GM12878 (cell line): ENCODE results near the gene ANKIB1. TPM values are rescaled to one million over a fixed set of nuclear protein-coding genes. Genes with fewer than 3 reads are reported as not detected.
"Not testable (repeated sequence)": the region's sequence is repeated elsewhere in the genome, so short reads cannot be mapped to it uniquely, and the experiment has no call there.

Experiments used
- ATAC-seq: fragments of 200-7000 bp; cut with Tn5 transposase; 3 replicates; pipeline ENCODE4 v1.9.1; 2020; ENCODE audit warnings: mild to moderate bottlenecking, moderate library complexity
- BruUV-seq: library from RNA; stranded (reverse); fragments of 400-500 nt; replicated peaks from 2 replicates; lab custom pipeline; 2021; lab: Mats Ljungman, UMichigan
- CTCF ChIA-PET: fragments of 300-600 bp; sonication (Branson Sonifier 250); formaldehyde crosslinking; extraction: SDS; loops from one replicate; lab custom pipeline; 2021; ENCODE audit warnings: inconsistent platforms; lab: Yijun Ruan, JAX
- POLR2A ChIA-PET: fragments of 350-600 bp; formaldehyde crosslinking; extraction: SDS; loops from one replicate; lab custom pipeline; 2021; ENCODE audit warnings: inconsistent platforms; lab: Charles Lee
- RAD21 ChIA-PET: fragments of 300-600 bp; sonication (Branson Sonifier 250); formaldehyde crosslinking; loops from one replicate; lab custom pipeline; 2023; ENCODE audit warnings: antibody characterized with exemption; ENCODE audit not compliant: unreplicated experiment; lab: Charles Lee
- SMC1A ChIA-PET: fragments of 300-600 bp; sonication (Branson Sonifier 250); formaldehyde crosslinking; loops from one replicate; lab custom pipeline; 2023; ENCODE audit not compliant: unreplicated experiment, uncharacterized antibody; lab: Charles Lee
- DNase-seq: peaks from one replicate; pipeline ENCODE4 v3.0.0-alpha.2; 2011; ENCODE audit warnings: low read depth, low spot score
- FAIRE-seq: peaks from 3 replicates; lab custom pipeline; 2011; peaks lifted over from hg19 to GRCh38; lab: Jason Lieb, UNC
- H2AFZ ChIP-seq: 2 replicates; pipeline ENCODE4 v1.6.0; 2011; ENCODE audit warnings: low read depth, low read length, control low read depth; ENCODE audit not compliant: control insufficient read depth
- H3K27ac ChIP-seq: 2 replicates; pipeline ENCODE4 v1.5.1; 2011; ENCODE audit warnings: control low read depth; ENCODE audit not compliant: control insufficient read depth, insufficient read depth
- H3K27me3 ChIP-seq, 2 experiments: replicated peaks in 1 of 2; 2 replicates each; pipeline versions ENCODE4 v1.6.0 to v1.6.1; 2011; ENCODE audit warnings: low read length in 1 of 2; ENCODE audit not compliant: control insufficient read depth in 2 of 2, insufficient read depth in 2 of 2
- H3K36me3 ChIP-seq, 2 experiments: 2 replicates each; pipeline ENCODE4 v1.5.1; 2011; ENCODE audit warnings: low read length in 1 of 2; ENCODE audit not compliant: control insufficient read depth in 2 of 2, insufficient read depth in 2 of 2
- H3K4me1 ChIP-seq: 2 replicates; pipeline ENCODE4 v1.6.1; 2011; ENCODE audit warnings: mild to moderate bottlenecking, low read length, moderate library complexity, mixed read lengths; ENCODE audit not compliant: control insufficient read depth, insufficient read depth
- H3K4me2 ChIP-seq: 2 replicates; pipeline ENCODE4 v1.6.0; 2011; ENCODE audit warnings: control low read depth; ENCODE audit not compliant: control insufficient read depth, insufficient read depth
- H3K4me3 ChIP-seq: fragments of 200-600 bp; sonication (generic); 2 replicates; pipeline ENCODE4 v1.5.1; 2016
- H3K79me2 ChIP-seq: 2 replicates; pipeline ENCODE4 v1.6.0; 2011; ENCODE audit warnings: low read length; ENCODE audit not compliant: control insufficient read depth, insufficient read depth
- H3K9ac ChIP-seq: 2 replicates; pipeline ENCODE4 v1.8.0; 2011; ENCODE audit warnings: low read length, control low read depth, mixed read lengths; ENCODE audit not compliant: control insufficient read depth, insufficient read depth
- H3K9me3 ChIP-seq: replicated peaks from 3 replicates; pipeline ENCODE4 v1.5.1; 2011; ENCODE audit warnings: mild to moderate bottlenecking, low read length; ENCODE audit not compliant: control insufficient read depth, insufficient read depth
- H4K20me1 ChIP-seq: 2 replicates; pipeline ENCODE4 v1.6.0; 2011; ENCODE audit not compliant: control insufficient read depth, insufficient read depth
- BACH1 ChIP-seq: fragments of 450-650 bp; IDR thresholded peaks from 2 replicates; pipeline ENCODE4 v1.6.1; 2017; ENCODE audit warnings: mild to moderate bottlenecking, borderline replicate concordance
- CBFB ChIP-seq: IDR thresholded peaks from 2 replicates; pipeline ENCODE4 v1.6.1; 2016; ENCODE audit warnings: antibody characterized with exemption, low read depth
- E2F8 ChIP-seq: fragments of 450-650 bp; IDR thresholded peaks from 2 replicates; pipeline ENCODE4 v1.6.1; 2018; ENCODE audit warnings: mild to moderate bottlenecking, low read depth, moderate library complexity; ENCODE audit not compliant: partially characterized antibody
- HDAC2 ChIP-seq: fragments of 200-600 bp; sonication (generic); IDR thresholded peaks from 2 replicates; pipeline ENCODE4 v1.6.1; 2017
- HDAC6 ChIP-seq: fragments of 200-600 bp; sonication (generic); IDR thresholded peaks from one replicate; pipeline ENCODE4 v1.8.0; 2017; ENCODE audit warnings: antibody characterized with exemption; ENCODE audit not compliant: unreplicated experiment
- MLLT1 ChIP-seq: fragments of 450-650 bp; IDR thresholded peaks from 2 replicates; pipeline ENCODE4 v1.6.1; 2016; ENCODE audit warnings: mild to moderate bottlenecking
- POLR2AphosphoS5 ChIP-seq: IDR thresholded peaks from 2 replicates; pipeline ENCODE4 v1.6.1; 2011; ENCODE audit warnings: mild to moderate bottlenecking, low read length, inconsistent platforms
- RB1 ChIP-seq: fragments of 450-650 bp; formaldehyde crosslinking; IDR thresholded peaks from 2 replicates; pipeline ENCODE4 v1.6.1; 2017; ENCODE audit warnings: mild to moderate bottlenecking, borderline replicate concordance
- SRF ChIP-seq, 2 experiments: IDR thresholded peaks; 2 replicates each; pipeline ENCODE4 v1.6.1; 2011; ENCODE audit warnings: low read depth in 2 of 2, low read length in 2 of 2, mild to moderate bottlenecking in 1 of 2, moderate library complexity in 1 of 2
- TCF3 ChIP-seq: IDR thresholded peaks from 2 replicates; pipeline ENCODE4 v1.6.1; 2012; ENCODE audit warnings: low read depth, mild to moderate bottlenecking, low read length, borderline replicate concordance; ENCODE audit not compliant: insufficient read depth
- WGBS: methylation state at CpG from one replicate; pipeline ENCODE4 v1.1.6; 2016; ENCODE audit warnings: low lambda C conversion rate; ENCODE audit not compliant: insufficient replicate concordance, insufficient coverage; ENCODE audit errors: missing lambda C conversion rate; 5-methylcytosine and 5-hydroxymethylcytosine counted together
- in situ Hi-C: fragments of 300-500 bp; cut with MboI; formaldehyde crosslinking; loops from 9 replicates; pipeline ENCODE4 v1.14.3; 2018; ENCODE audit warnings: mixed read lengths
- intact Hi-C: fragments of 100-400 bp; cut with micrococcal nuclease; formaldehyde crosslinking; loops from one replicate; pipeline ENCODE4 v1.14.2; 2022; ENCODE audit not compliant: unreplicated experiment
- polyA plus RNA-seq, 11 experiments: library from polyadenylated mRNA; depleted of rRNA in 4 of 11; unstranded in 6 of 11; stranded (reverse) in 5 of 11; fragments of >200 nt; fragmentation: Nextera tagmentation in 4 of 11; fragmentation: Illumina TruSeq in 1 of 11; extraction: Ambion mirVana in 4 of 11; extraction: Trizol in 1 of 11; gene quantifications; 1 replicate in 1 of 11; 2 replicates in 10 of 11; pipeline versions ENCODE4 v1.2.1 to v1.2.3, GENCODE V29; 2011 to 2016; ENCODE audit warnings: inconsistent platforms in 2 of 11, missing spikeins in 2 of 11, low read depth in 1 of 11
- total RNA-seq, 4 experiments: library from RNA; depleted of rRNA in 3 of 4; stranded (reverse); fragments of >200 nt in 3 of 4; fragmentation: Illumina TruSeq in 1 of 4; extraction: Trizol in 1 of 4; gene quantifications; 2 replicates each; pipeline versions ENCODE4 v1.2.1 to v1.2.3, GENCODE V29; 2013 to 2021

The ANKIB1 gene
- total and polyA plus RNA-seq, 10 of the 15 experiments (the other 5 are each of a cell fraction or from before 2014, with no cell fraction given): 9.0 to 54.0 (median 21.9) TPM

GRCh38 chr7:92442720-92443119, 196.9 kb downstream of the ANKIB1 start:
- ATAC-seq, BruUV-seq, H3K4me3 ChIP-seq, H3K36me3 ChIP-seq, H3K9me3 ChIP-seq, CTCF ChIA-PET, H3K79me2 ChIP-seq, SMC1A ChIA-PET, RAD21 ChIA-PET, H4K20me1 ChIP-seq, H3K27me3 ChIP-seq, H3K4me1 ChIP-seq, H3K27ac ChIP-seq, POLR2A ChIA-PET, FAIRE-seq, H3K4me2 ChIP-seq, H2AFZ ChIP-seq, DNase-seq, H3K9ac ChIP-seq: not testable (repeated sequence)
- WGBS: 30% methylated on average over 2 of the region's 2 CpGs
- intact Hi-C loops: loop anchor here (10.0 kb wide), 2 partner anchors 498 to 568 kb away; partner anchors contain the start of gene AKAP9
- in situ Hi-C loops: loop anchor here (25.0 kb wide), 1 partner anchor 1355 kb away; no protein-coding TSS in a partner anchor

- Histone ChIP-seq H3K27ac (peak overlapping the region; percentile 95), H3K36me3 (0 out of 4 replicates have a peak, but pooled peaks cover 0 to 5% of the 10 kb centered on the region in 2 experiments), H3K4me2 (peak overlapping the region; percentile 59), H4K20me1 (no peaks in the 10 kb centered on the region), H2AFZ (peak overlapping the region; percentile 96), H3K79me2 (peaks cover 17% of the 10 kb centered on the region), H3K27me3 (no peaks in the 10 kb centered on the region), H3K9me3 (no peaks in the 10 kb centered on the region), H3K4me3 (peak overlapping the region; percentile 92; the same call in 1 of the 2 replicates), H3K9ac (peak overlapping the region; percentile 97), H3K4me1 (no peaks in the 10 kb centered on the region)
- RAD21 ChIA-PET: interaction anchor here (0.6 to 3.1 kb wide), 20 partner anchors 21 to 1406 kb away, joined by 3 to 45 read pairs (median 4); partner anchors contain the start of genes AKAP9, ANKIB1, KRIT1 and MTERF1
- FAIRE-seq (peak; percentile 79), DNase-seq (peak; percentile 57), ATAC-seq (no peak)
- CTCF ChIA-PET: interaction anchor here (0.6 to 4.6 kb wide), 48 partner anchors 9 to 1850 kb away, joined by 3 to 86 read pairs (median 4); partner anchors contain the start of genes AKAP9, ANKIB1, KRIT1 and LRRD1
- SMC1A ChIA-PET: interaction anchor here (0.6 to 3.0 kb wide), 20 partner anchors 18 to 1992 kb away, joined by 3 to 22 read pairs (median 4); partner anchors contain the start of genes AKAP9, ANKIB1, CYP51A1 and ERVW-1
- POLR2A ChIA-PET: interaction anchor here (0.7 to 2.1 kb wide), 7 partner anchors 11 to 506 kb away, joined by 3 to 5 read pairs (median 3); partner anchors contain the start of genes AKAP9, ANKIB1 and KRIT1
- intact Hi-C loops: loop anchor here (1.0 to 10.0 kb wide), 5 partner anchors 23 to 617 kb away; partner anchors contain the start of genes AKAP9, ANKIB1 and KRIT1
- BruUV-seq: no TSS peak
- in situ Hi-C loops: loop anchor here (5.0 to 25.0 kb wide), 2 partner anchors 615 to 1360 kb away; no protein-coding TSS in a partner anchor
- WGBS: 53% methylated on average over 21 of the region's 21 CpGs
- TF ChIP-seq CBFB: no peak
- no peak for TF ChIP-seq HDAC2
- TF ChIP-seq BACH1: no peak
- no peak for TF ChIP-seq SRF (IDR thresholded peaks at IDR 0.05; ENCODE audit: low read depth in 2 of 2, low read length in 2 of 2)
- TF ChIP-seq POLR2AphosphoS5: no peak
- TF ChIP-seq TCF3: no peak
- TF ChIP-seq RB1: no peak
- TF ChIP-seq HDAC6: no peak
- TF ChIP-seq MLLT1: 0 out of 2 replicates have a peak, but pooled peaks have one; percentile 51
- TF ChIP-seq E2F8: peak; percentile 65
Observed at GRCh38 chr7:92446869-92447344, 201.1 kb downstream of the ANKIB1 start.
